H9 (cell line): ENCODE measurements around the gene DNAAF1. TPM values are rescaled to one million over a fixed set of nuclear protein-coding genes. Genes with fewer than 3 reads are reported as not detected.

Experiments
- DNase-seq: peaks from one replicate; pipeline ENCODE4 v3.0.0-alpha.2; 2017
- H2AFZ ChIP-seq: one replicate; pipeline ENCODE4 v1.6.1; 2013; ENCODE audit warnings: mild to moderate bottlenecking, low read length, control low read depth, moderate library complexity
- H2AK5ac ChIP-seq: 2 replicates; pipeline ENCODE4 v1.6.1; 2013; ENCODE audit warnings: low read length, control low read depth, mixed read lengths; ENCODE audit not compliant: insufficient read length
- H2BK120ac ChIP-seq: one replicate; pipeline ENCODE4 v1.6.1; 2013; ENCODE audit warnings: low read depth, mild to moderate bottlenecking, low read length, control low read depth, inconsistent platforms; ENCODE audit not compliant: poor library complexity, severe bottlenecking
- H2BK12ac ChIP-seq: 2 replicates; pipeline ENCODE4 v1.6.1; 2013; ENCODE audit warnings: low read length, control low read depth, mixed read lengths, low read depth; ENCODE audit not compliant: insufficient read length
- H2BK15ac ChIP-seq: 2 replicates; pipeline ENCODE4 v1.6.1; 2013; ENCODE audit warnings: low read depth, low read length, control low read depth
- H2BK20ac ChIP-seq: one replicate; pipeline ENCODE4 v1.6.1; 2013; ENCODE audit warnings: low read depth, mild to moderate bottlenecking, low read length, control low read depth, inconsistent platforms; ENCODE audit not compliant: poor library complexity, severe bottlenecking
- H2BK5ac ChIP-seq: 2 replicates; pipeline ENCODE4 v1.6.1; 2013; ENCODE audit warnings: low read length, control low read depth, mixed read lengths; ENCODE audit not compliant: insufficient read length
- H3K14ac ChIP-seq: 2 replicates; pipeline ENCODE4 v1.6.1; 2013; ENCODE audit warnings: low read length, control low read depth; ENCODE audit not compliant: insufficient read depth
- H3K18ac ChIP-seq: 2 replicates; pipeline ENCODE4 v1.6.1; 2013; ENCODE audit warnings: low read depth, mild to moderate bottlenecking, mixed read lengths, low read length, control low read depth; ENCODE audit not compliant: insufficient read length
- H3K23ac ChIP-seq: 2 replicates; pipeline ENCODE4 v1.6.1; 2013; ENCODE audit warnings: low read length, control low read depth, mixed read lengths, low read depth; ENCODE audit not compliant: insufficient read length
- H3K23me2 ChIP-seq: 2 replicates; pipeline ENCODE4 v1.6.1; 2013; ENCODE audit warnings: low read depth, mild to moderate bottlenecking, mixed read lengths, low read length, control low read depth; ENCODE audit not compliant: insufficient read length, poor library complexity, severe bottlenecking
- H3K27ac ChIP-seq: 2 replicates; pipeline ENCODE4 v1.5.1; 2013; ENCODE audit warnings: low read length, control low read depth, mixed read lengths, low read depth; ENCODE audit not compliant: insufficient read length
- H3K27me3 ChIP-seq: 2 replicates; pipeline ENCODE4 v1.6.1; 2013; ENCODE audit warnings: low read length, control low read depth, inconsistent platforms; ENCODE audit not compliant: insufficient read depth
- H3K4ac ChIP-seq: 2 replicates; pipeline ENCODE4 v1.6.1; 2013; ENCODE audit warnings: low read depth, mild to moderate bottlenecking, control low read depth, inconsistent platforms, low read length, moderate library complexity
- H3K4me1 ChIP-seq: 2 replicates; pipeline ENCODE4 v1.6.1; 2013; ENCODE audit warnings: low read length, control low read depth, inconsistent platforms; ENCODE audit not compliant: insufficient read depth
- H3K4me2 ChIP-seq: 2 replicates; pipeline ENCODE4 v1.6.1; 2013; ENCODE audit warnings: low read length, control low read depth, mixed read lengths; ENCODE audit not compliant: insufficient read length, insufficient read depth
- H3K56ac ChIP-seq: 2 replicates; pipeline ENCODE4 v1.6.1; 2013; ENCODE audit warnings: low read depth, mild to moderate bottlenecking, mixed read lengths, low read length, control low read depth; ENCODE audit not compliant: insufficient read length
- H3K79me1 ChIP-seq: 2 replicates; pipeline ENCODE4 v1.6.1; 2013; ENCODE audit warnings: low read depth, mild to moderate bottlenecking, moderate library complexity, low read length, control low read depth, inconsistent platforms; ENCODE audit not compliant: insufficient read depth, poor library complexity, severe bottlenecking
- H3K79me2 ChIP-seq: 2 replicates; pipeline ENCODE4 v1.6.1; 2013; ENCODE audit warnings: low read length, control low read depth, inconsistent platforms; ENCODE audit not compliant: insufficient read depth
- H3K9ac ChIP-seq: 2 replicates; pipeline ENCODE4 v1.6.1; 2013; ENCODE audit warnings: low read length, control low read depth, mixed read lengths; ENCODE audit not compliant: insufficient read length; ENCODE audit errors: extremely low read depth
- H3K9me3 ChIP-seq: one replicate; pipeline ENCODE4 v1.6.1; 2013; ENCODE audit warnings: low read depth, low read length, inconsistent platforms; ENCODE audit not compliant: control insufficient read depth
- H3T11ph ChIP-seq: one replicate; pipeline ENCODE4 v1.6.1; 2013; ENCODE audit warnings: mild to moderate bottlenecking, low read length, control low read depth, inconsistent platforms
- H4K20me1 ChIP-seq: one replicate; pipeline ENCODE4 v1.6.1; 2013; ENCODE audit not compliant: control insufficient read depth, insufficient read length, insufficient read depth
- H4K5ac ChIP-seq: 2 replicates; pipeline ENCODE4 v1.6.1; 2013; ENCODE audit warnings: low read depth, mild to moderate bottlenecking, mixed read lengths, low read length, control low read depth; ENCODE audit not compliant: insufficient read length
- H4K8ac ChIP-seq: replicated peaks from 2 replicates; pipeline ENCODE4 v1.6.1; 2013; ENCODE audit warnings: low read length, control low read depth, mixed read lengths, low read depth; ENCODE audit not compliant: insufficient read length
- H4K91ac ChIP-seq: 2 replicates; pipeline ENCODE4 v1.6.1; 2013; ENCODE audit warnings: low read depth, mild to moderate bottlenecking, moderate library complexity, mixed read lengths, low read length, control low read depth; ENCODE audit not compliant: insufficient read length
- H3K27ac Mint-ChIP-seq, 3 experiments: 2 replicates in 2 of 3; 3 replicates in 1 of 3; pipeline ENCODE4 v1.8.0; 2020 to 2021; ENCODE audit warnings: mixed read lengths in 3 of 3, mild to moderate bottlenecking in 1 of 3, moderate library complexity in 1 of 3
- H3K27me3 Mint-ChIP-seq: 2 replicates; pipeline ENCODE4 v1.8.0; 2021; ENCODE audit warnings: low read depth, mild to moderate bottlenecking, moderate library complexity, mixed read lengths
- H3K36me3 Mint-ChIP-seq, 3 experiments: 2 replicates in 2 of 3; 3 replicates in 1 of 3; pipeline ENCODE4 v1.8.0; 2020 to 2021; ENCODE audit warnings: low read depth in 3 of 3, mixed read lengths in 3 of 3; ENCODE audit not compliant: insufficient read depth in 1 of 3
- H3K4me1 Mint-ChIP-seq, 2 experiments: 2 replicates each; pipeline ENCODE4 v1.8.0; 2020; ENCODE audit warnings: mixed read lengths in 2 of 2
- H3K4me3 Mint-ChIP-seq, 2 experiments: 2 replicates in 1 of 2; 3 replicates in 1 of 2; pipeline ENCODE4 v1.8.0; 2020 to 2021; ENCODE audit warnings: mild to moderate bottlenecking in 2 of 2, mixed read lengths in 2 of 2, moderate library complexity in 1 of 2
- H3K9me3 Mint-ChIP-seq, 2 experiments: 2 replicates in 1 of 2; 3 replicates in 1 of 2; pipeline ENCODE4 v1.8.0; 2020; ENCODE audit warnings: mild to moderate bottlenecking in 2 of 2, mixed read lengths in 2 of 2, moderate library complexity in 1 of 2
- CTCF ChIP-seq: fragments of 200-600 bp; sonication (generic); conservative IDR thresholded peaks from 3 replicates; pipeline ENCODE4 v1.8.0; 2021; ENCODE audit warnings: antibody characterized with exemption, mild to moderate bottlenecking
- WGBS: extraction: QIAGEN DNeasy Blood & Tissue Kit; methylation state at CpG from one replicate; pipeline ENCODE4 v1.1.7; 2013; ENCODE audit warnings: missing lambda C conversion rate, low lambda C conversion rate, mixed read lengths; ENCODE audit not compliant: insufficient read length; ENCODE audit errors: extremely low coverage; 5-methylcytosine and 5-hydroxymethylcytosine counted together
- total RNA-seq: library from RNA; stranded (reverse); gene quantifications from 2 replicates; pipeline ENCODE4 v1.2.1, GENCODE V29; 2021

Gene DNAAF1
- total RNA-seq, 1 experiment from 2014 or later, result not detected

- H3K9me3 ChIP-seq, result no peaks in the 10 kb centered on the region
- no peak overlapping the region for H3T11ph ChIP-seq
- TF ChIP-seq CTCF, result no peak
- no peak overlapping the region for H3K56ac ChIP-seq
- Mint-ChIP-seq H3K4me3 (no peak overlapping the region), H3K4me1 (peaks cover 4 to 5% of the 10 kb centered on the region in 2 experiments), H3K27ac (no peak overlapping the region), H3K9me3 (no peaks in the 10 kb centered on the region), H3K36me3 (peaks cover 0 to 16% (median 15%) of the 10 kb centered on the region in 3 experiments; a peak in 5 of 7 replicates), H3K27me3 (peaks cover 5% of the 10 kb centered on the region; the same call in 1 of the 2 replicates)
- H2BK20ac ChIP-seq, result no peak overlapping the region
- no peak overlapping the region for H4K5ac ChIP-seq
- H3K4ac ChIP-seq, result no peak overlapping the region
- H3K9ac ChIP-seq, result no peak overlapping the region
- H3K79me2 ChIP-seq, result no peaks in the 10 kb centered on the region
- no peaks in the 10 kb centered on the region for H3K79me1 ChIP-seq
- H3K4me2 ChIP-seq, result no peak overlapping the region
- no peaks in the 10 kb centered on the region for H3K27me3 ChIP-seq
- H2AK5ac ChIP-seq, result no peak overlapping the region
- no peak overlapping the region for H2BK5ac ChIP-seq
- H3K4me1 ChIP-seq, result no peaks in the 10 kb centered on the region
- H4K20me1 ChIP-seq, result no peaks in the 10 kb centered on the region
- H3K23me2 ChIP-seq, result no peaks in the 10 kb centered on the region
- no peak overlapping the region for H2BK12ac ChIP-seq
- no peak overlapping the region for H4K91ac ChIP-seq
- no peak overlapping the region for H2BK120ac ChIP-seq
- no peak overlapping the region for H3K14ac ChIP-seq
- no peak overlapping the region for H3K23ac ChIP-seq
- H2AFZ ChIP-seq, result no peak overlapping the region
- no peak overlapping the region for H2BK15ac ChIP-seq
- no peak overlapping the region for H3K18ac ChIP-seq
- no peak overlapping the region for H3K27ac ChIP-seq
- no peak overlapping the region for H4K8ac ChIP-seq
- no peak for DNase-seq
- no CpG with 5 or more reads among the region's 11 CpGs for WGBS
These were observed 29.3 kb downstream of the DNAAF1 start for GRCh38 chr16:84174396-84174795.
